HG03064 (cell line): ENCODE results near the gene TNRC6C.
"Not testable (repeated sequence)": the region's sequence is repeated elsewhere in the genome, so short reads cannot be mapped to it uniquely, and the experiment has no call there.

Experiments
- ATAC-seq: cut with Tn5 transposase; IDR thresholded peaks from one replicate; pipeline ENCODE4 v1.9.1; 2021; ENCODE audit warnings: low read depth; ENCODE audit not compliant: unreplicated experiment

The TNRC6C gene

GRCh38 chr17:78072961-78073360, 114.5 kb downstream of the TNRC6C start:
- ATAC-seq: no peak

DNA sequence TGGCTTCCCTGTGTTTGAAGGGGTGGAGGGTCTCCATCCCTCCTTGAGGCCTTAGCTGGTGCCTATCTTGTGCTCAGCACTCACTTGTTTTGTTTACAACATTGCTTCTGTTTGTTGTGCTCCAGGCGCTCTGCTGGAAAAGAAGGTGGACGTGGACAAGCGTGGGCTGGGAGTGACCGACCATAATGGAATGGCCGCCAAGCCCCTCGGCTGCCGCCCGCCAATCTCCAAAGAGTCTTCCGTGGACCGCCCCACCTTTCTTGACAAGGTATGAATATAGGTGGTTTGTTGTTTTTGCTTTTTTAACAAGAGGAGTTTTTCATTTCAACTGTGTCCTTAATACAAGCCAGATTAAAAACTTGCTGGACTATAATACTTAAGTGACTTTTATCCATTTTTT, 116.5 kb downstream of the TNRC6C start:
- no peak for ATAC-seq

- ATAC-seq: no peak
Measured at GRCh38 chr17:78075545-78075944, 117.0 kb downstream of the TNRC6C start.

- ATAC-seq: no peak
Measured at GRCh38 chr17:78079253-78079652, 120.8 kb downstream of the TNRC6C start.

- no peak for ATAC-seq
Measured at GRCh38 chr17:78081551-78081950, 123.0 kb downstream of the TNRC6C start.

DNA sequence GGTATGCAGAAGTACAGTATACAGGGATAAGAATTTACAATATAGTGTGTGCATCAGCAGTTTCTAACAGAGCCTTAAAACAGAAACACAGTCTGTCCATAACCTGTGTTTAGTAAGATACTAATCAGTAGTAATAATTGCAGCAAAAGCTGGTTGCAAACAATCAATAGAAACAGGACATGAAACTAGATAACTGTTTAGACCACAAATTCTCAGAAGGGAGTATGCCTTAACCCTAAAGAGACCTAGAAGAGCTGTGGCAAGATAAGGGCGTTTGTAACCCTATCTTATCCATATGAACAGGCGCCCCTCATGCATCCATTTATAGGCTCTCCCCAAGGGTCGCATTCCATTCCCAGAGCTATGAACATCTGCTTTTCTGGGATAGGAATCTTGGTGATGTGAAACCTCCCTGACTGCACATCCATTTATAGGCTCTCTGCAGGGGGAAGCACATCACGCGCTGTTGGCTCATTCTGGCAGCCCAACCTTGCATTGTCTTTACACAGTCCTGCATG, 123.9 kb downstream of the TNRC6C start:
- not testable (repeated sequence) for ATAC-seq

GRCh38 chr17:78082988-78083387, 124.5 kb downstream of the TNRC6C start:
- ATAC-seq: no peak

GRCh38 chr17:78086740-78087139, 128.2 kb downstream of the TNRC6C start:
- no peak for ATAC-seq

DNA sequence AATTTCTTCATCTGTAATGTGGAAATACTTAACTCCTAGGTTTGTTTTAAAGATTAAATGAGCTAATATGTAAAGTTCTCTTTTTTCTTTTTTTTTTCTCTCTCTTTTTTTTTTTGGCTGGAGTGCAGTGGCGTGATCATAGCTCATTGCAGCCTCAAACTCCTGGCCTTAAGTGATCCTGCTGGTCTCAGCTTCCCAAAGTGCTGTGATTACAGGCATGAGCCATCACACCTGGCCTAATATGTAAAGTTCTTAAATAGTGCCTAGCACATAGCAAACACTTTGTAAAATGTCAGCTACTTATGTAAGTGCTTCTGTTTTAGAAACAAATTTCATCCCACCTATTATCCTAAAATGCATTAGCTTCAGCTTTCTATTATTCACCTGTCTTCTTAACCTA, 130.0 kb downstream of the TNRC6C start:
- no peak for ATAC-seq

DNA sequence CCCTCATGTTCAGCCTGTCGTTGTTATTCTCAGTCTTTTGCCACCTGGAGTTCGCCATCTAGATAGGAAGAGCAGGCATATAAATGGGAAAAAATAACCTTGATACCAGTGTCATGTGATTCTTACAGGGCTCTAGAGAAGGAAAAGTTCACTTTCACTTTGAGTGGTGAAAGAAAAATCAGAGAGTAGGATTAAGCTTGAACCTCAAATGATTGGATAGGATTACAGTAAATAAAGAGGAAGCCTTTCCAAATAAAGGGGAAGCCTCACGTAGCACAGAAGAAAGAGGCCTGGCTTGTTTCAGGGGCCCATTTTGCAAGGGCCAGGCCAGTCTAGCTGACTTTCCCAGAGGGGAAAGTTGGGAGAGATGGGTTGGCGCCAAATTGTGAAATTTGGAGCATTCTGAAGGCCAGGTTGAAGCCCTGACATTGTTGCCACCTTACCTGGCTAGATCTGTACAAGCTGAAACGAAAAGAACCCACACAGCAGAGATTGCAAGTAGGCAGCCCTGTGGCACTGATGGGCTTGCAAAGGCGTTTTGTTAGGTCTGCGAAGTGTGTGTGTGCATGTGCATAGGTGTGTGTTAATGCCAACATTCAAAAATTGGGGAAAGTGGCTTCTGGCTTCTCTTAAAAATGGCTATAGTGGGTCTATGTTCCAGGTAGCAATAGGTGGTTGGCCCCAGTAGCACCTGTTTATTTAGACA, 131.2 kb downstream of the TNRC6C start:
- ATAC-seq: no peak

- ATAC-seq: no peak
Measured at GRCh38 chr17:78092794-78093324, 134.4 kb downstream of the TNRC6C start.

GRCh38 chr17:78095035-78095434, 136.5 kb downstream of the TNRC6C start:
- no peak for ATAC-seq

GRCh38 chr17:78096093-78096492, 137.6 kb downstream of the TNRC6C start:
- no peak for ATAC-seq

- ATAC-seq: no peak
Measured at GRCh38 chr17:78101112-78101511, 142.6 kb downstream of the TNRC6C start.

DNA sequence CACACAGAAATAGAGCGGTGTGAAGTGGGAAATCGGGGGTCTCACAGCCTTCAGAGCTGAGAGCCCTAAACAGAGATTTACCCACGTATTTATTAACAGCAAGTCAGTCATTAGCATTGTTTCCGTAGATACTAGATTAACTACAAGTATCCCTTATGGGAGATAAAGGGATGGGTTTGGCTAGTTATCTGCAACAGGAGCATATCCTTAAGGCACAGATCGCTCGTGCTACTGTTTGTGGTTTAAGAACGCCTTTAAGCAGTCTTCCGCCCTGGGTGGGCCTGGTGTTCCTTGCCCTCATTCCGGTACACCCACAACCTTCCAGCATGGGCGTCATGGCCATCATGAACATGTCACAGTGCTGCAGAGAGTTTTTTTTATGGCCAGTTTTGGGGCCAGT, 143.0 kb downstream of the TNRC6C start:
- ATAC-seq: no peak

- no peak for ATAC-seq
Measured at GRCh38 chr17:78103311-78103710, 144.8 kb downstream of the TNRC6C start.

DNA sequence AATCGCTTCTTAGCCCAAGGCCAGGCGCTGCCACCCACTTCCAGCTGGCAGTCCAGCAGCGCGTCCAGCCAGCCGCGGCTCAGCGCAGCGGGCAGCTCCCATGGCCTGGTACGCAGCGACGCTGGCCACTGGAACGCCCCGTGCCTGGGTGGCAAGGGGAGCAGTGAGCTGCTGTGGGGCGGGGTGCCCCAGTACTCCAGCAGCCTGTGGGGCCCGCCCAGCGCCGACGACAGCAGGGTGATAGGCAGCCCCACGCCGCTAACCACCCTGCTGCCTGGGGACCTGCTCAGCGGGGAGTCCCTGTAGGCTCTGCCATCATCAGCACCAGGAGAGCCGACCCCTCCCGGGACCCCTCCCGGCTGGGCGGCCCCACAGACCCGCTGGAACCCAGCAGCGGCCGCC, 146.0 kb downstream of the TNRC6C start:
- ATAC-seq: no peak

- ATAC-seq: no peak
Measured at GRCh38 chr17:78105101-78105500, 146.6 kb downstream of the TNRC6C start.

DNA sequence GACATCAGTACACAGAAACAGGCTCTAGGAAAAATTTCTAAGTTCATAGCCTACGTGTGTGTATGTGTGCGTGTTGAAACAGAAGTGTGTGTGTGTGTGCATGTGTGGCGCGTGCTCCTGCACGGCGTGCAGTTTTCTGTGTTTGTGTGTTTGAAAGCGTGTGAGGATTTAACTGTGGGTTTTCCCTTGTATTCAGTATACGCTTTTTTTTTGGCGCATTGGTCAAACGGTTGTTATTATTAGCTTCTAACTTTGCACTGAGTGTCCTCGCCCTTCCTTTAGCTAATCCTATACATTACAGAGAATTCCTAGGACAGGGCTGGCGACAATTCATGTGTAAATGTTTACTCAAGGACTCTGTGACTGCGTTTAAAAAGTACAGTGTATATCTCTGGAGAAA, 147.0 kb downstream of the TNRC6C start:
- ATAC-seq: no peak

GRCh38 chr17:78106211-78106610, 147.7 kb downstream of the TNRC6C start:
- ATAC-seq: no peak

- no peak for ATAC-seq
Measured at GRCh38 chr17:78107457-78107856, 149.0 kb downstream of the TNRC6C start.

- ATAC-seq: no peak
Measured at GRCh38 chr17:78107976-78108725, 149.6 kb downstream of the TNRC6C start.
